GM18861 (cell line): Measurements from ENCODE around the gene CAPN14.
"Not testable (repeated sequence)": the region's sequence is repeated elsewhere in the genome, so short reads cannot be mapped to it uniquely, and the experiment has no call there.

Experiments
- ATAC-seq: cut with Tn5 transposase; IDR thresholded peaks from one replicate; pipeline ENCODE4 v1.9.1; 2021; ENCODE audit not compliant: unreplicated experiment

Gene CAPN14

GRCh38 chr2:31199206-31199605 is 18.1 kb downstream of the CAPN14 start:
- ATAC-seq: no peak

- no peak for ATAC-seq
These were observed 19.6 kb downstream of the CAPN14 start for GRCh38 chr2:31197669-31198068.

- ATAC-seq: no peak
These were observed 20.1 kb downstream of the CAPN14 start for GRCh38 chr2:31197166-31197565.

- no peak for ATAC-seq
These were observed 20.7 kb downstream of the CAPN14 start for GRCh38 chr2:31196622-31197021.

GRCh38 chr2:31193806-31194205 is 23.5 kb downstream of the CAPN14 start:
- no peak for ATAC-seq

GRCh38 chr2:31192851-31193392 is 24.4 kb downstream of the CAPN14 start:
- no peak for ATAC-seq

GRCh38 chr2:31192396-31192795 is 24.9 kb downstream of the CAPN14 start:
- no peak for ATAC-seq

GRCh38 chr2:31191931-31192330 is 25.4 kb downstream of the CAPN14 start:
- ATAC-seq: no peak

GRCh38 chr2:31190188-31190587 is 27.1 kb downstream of the CAPN14 start:
- ATAC-seq: no peak

- ATAC-seq: no peak
These were observed 28.2 kb downstream of the CAPN14 start for GRCh38 chr2:31189141-31189540.

GRCh38 chr2:31188131-31188530 is 29.2 kb downstream of the CAPN14 start:
- no peak for ATAC-seq

GRCh38 chr2:31187166-31187565 is 30.1 kb downstream of the CAPN14 start:
- no peak for ATAC-seq

- not testable (repeated sequence) for ATAC-seq
These were observed 33.3 kb downstream of the CAPN14 start for GRCh38 chr2:31183973-31184372.

- ATAC-seq: no peak
These were observed 40.6 kb downstream of the CAPN14 start for GRCh38 chr2:31176742-31177141.

GRCh38 chr2:31171142-31171541 is 46.2 kb downstream of the CAPN14 start:
- ATAC-seq: no peak

- ATAC-seq: no peak
These were observed 47.1 kb downstream of the CAPN14 start for GRCh38 chr2:31170071-31170698.

GRCh38 chr2:31168291-31168690 is 49.0 kb downstream of the CAPN14 start:
- ATAC-seq: no peak

GRCh38 chr2:31166925-31167324 is 50.4 kb downstream of the CAPN14 start:
- ATAC-seq: no peak

- ATAC-seq: no peak
These were observed 54.2 kb downstream of the CAPN14 start for GRCh38 chr2:31163011-31163539.

GRCh38 chr2:31161637-31162036 is 55.7 kb downstream of the CAPN14 start:
- ATAC-seq: no peak

- no peak for ATAC-seq
These were observed 65.8 kb downstream of the CAPN14 start for GRCh38 chr2:31151501-31151900.

- ATAC-seq: no peak
These were observed 67.1 kb downstream of the CAPN14 start for GRCh38 chr2:31150120-31150670.

GRCh38 chr2:31148514-31148913 is 68.8 kb downstream of the CAPN14 start:
- ATAC-seq: no peak
